VCaP (cell line): ENCODE measurements around the gene PKHD1.

Source experiments
- H3K27ac ChIP-seq: fragments of 450-650 bp; 2 replicates; pipeline ENCODE4 v1.5.1; 2017
- CTCF ChIP-seq: fragments of 450-650 bp; conservative IDR thresholded peaks from 2 replicates; pipeline ENCODE4 v1.5.1; 2017; ENCODE audit warnings: mild to moderate bottlenecking, moderate library complexity

The PKHD1 gene

GRCh38 chr6:51908243-51908642 lies 179.2 kb downstream of the PKHD1 start:
- no peak for TF ChIP-seq CTCF
- H3K27ac ChIP-seq = no peak overlapping the region

- TF ChIP-seq CTCF = no peak
- no peak overlapping the region for H3K27ac ChIP-seq
These were observed 185.3 kb downstream of the PKHD1 start for GRCh38 chr6:51901766-51902764.

- TF ChIP-seq CTCF = no peak
- no peak overlapping the region for H3K27ac ChIP-seq
These were observed 194.0 kb downstream of the PKHD1 start for GRCh38 chr6:51893366-51893765.

- H3K27ac ChIP-seq = no peak overlapping the region
- TF ChIP-seq CTCF = no peak
These were observed 194.7 kb downstream of the PKHD1 start for GRCh38 chr6:51892750-51893149.

- TF ChIP-seq CTCF = no peak
- H3K27ac ChIP-seq = no peak overlapping the region
These were observed 195.1 kb downstream of the PKHD1 start for GRCh38 chr6:51892339-51892738.

- no peak overlapping the region for H3K27ac ChIP-seq
- TF ChIP-seq CTCF = no peak
These were observed 195.6 kb downstream of the PKHD1 start for GRCh38 chr6:51891784-51892183.

GRCh38 chr6:51887859-51888258 lies 199.6 kb downstream of the PKHD1 start:
- H3K27ac ChIP-seq = no peak overlapping the region
- TF ChIP-seq CTCF = no peak
